ENCODE measurements around the gene BPIFB3. TPM values are rescaled to one million over a fixed set of nuclear protein-coding genes. Genes with fewer than 3 reads are reported as not detected.

BPIFB3 gene
- total RNA-seq, 1 donor from 2014 or later: not detected

GRCh38 chr20:33079259-33079658 is 25.6 kb downstream of the BPIFB3 start, which contains the start of gene BPIFB4:
TSS of gene BPIFB4 (plus strand) at chr20:33079643. CDS start at chr20:33081527, 1,884 bp downstream.
- Mint-ChIP-seq H3K4me3 (no peak within 1 kb of the TSS), H3K9me3 (no peaks in the 10 kb centered on the region), H3K4me1 (no peaks in the 10 kb centered on the region), H3K27ac (no peak within 1 kb of the TSS), H3K27me3 (ENCODE audit: low read depth) (peaks cover 21% of the 10 kb centered on the region), H3K36me3 (no peaks in the 10 kb centered on the region)
- no peak for TF ChIP-seq CTCF (IDR thresholded peaks at IDR 0.05; ENCODE audit: unreplicated experiment)
- no peak for DNase-seq (ENCODE audit: low spot score in 2 of 2, unreplicated experiment in 2 of 2)

GRCh38 chr20:33081411-33082154 is 27.9 kb downstream of the BPIFB3 start:
- Mint-ChIP-seq H3K27ac (no peak overlapping the region), H3K36me3 (no peaks in the 10 kb centered on the region), H3K9me3 (no peaks in the 10 kb centered on the region), H3K4me3 (no peak overlapping the region), H3K27me3 (ENCODE audit: low read depth) (peaks cover 16% of the 10 kb centered on the region), H3K4me1 (no peaks in the 10 kb centered on the region)
- no peak for TF ChIP-seq CTCF (IDR thresholded peaks at IDR 0.05; ENCODE audit: unreplicated experiment)
- DNase-seq (ENCODE audit: low spot score in 2 of 2, unreplicated experiment in 2 of 2): no peak

DNA sequence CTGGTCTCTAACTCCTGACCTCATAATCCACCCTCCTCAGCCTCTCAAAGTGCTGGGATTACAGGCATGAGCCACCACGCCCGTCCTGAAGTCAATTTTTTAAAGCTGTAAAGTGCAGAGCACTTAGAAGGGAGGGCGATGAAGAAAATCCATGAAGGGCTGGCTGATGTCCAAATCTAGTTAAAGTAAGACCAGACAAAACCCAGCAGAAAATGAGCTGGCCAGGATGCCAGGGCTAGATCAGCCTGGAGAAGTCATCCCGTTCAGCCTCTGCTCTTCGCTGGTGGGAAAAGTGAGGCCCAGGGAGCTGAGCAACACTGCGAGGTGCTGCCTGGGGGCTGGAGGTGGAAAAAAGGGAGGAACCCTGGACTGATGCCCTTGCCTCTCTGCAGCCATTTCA is 28.8 kb downstream of the BPIFB3 start:
- no peak for TF ChIP-seq CTCF (IDR thresholded peaks at IDR 0.05; ENCODE audit: unreplicated experiment)
- H3K4me1 Mint-ChIP-seq: no peaks in the 10 kb centered on the region
- no peak for DNase-seq (ENCODE audit: low spot score in 2 of 2, unreplicated experiment in 2 of 2)
- no peaks in the 10 kb centered on the region for H3K36me3 Mint-ChIP-seq
- H3K9me3 Mint-ChIP-seq: no peaks in the 10 kb centered on the region
- peaks cover 16% of the 10 kb centered on the region for H3K27me3 Mint-ChIP-seq (ENCODE audit: low read depth)
- no peak overlapping the region for H3K27ac Mint-ChIP-seq
- no peak overlapping the region for H3K4me3 Mint-ChIP-seq

GRCh38 chr20:33083544-33084340 is 30.0 kb downstream of the BPIFB3 start:
- Mint-ChIP-seq H3K4me3 (no peak overlapping the region), H3K27me3 (ENCODE audit: low read depth) (peaks cover 16% of the 10 kb centered on the region), H3K36me3 (no peaks in the 10 kb centered on the region), H3K4me1 (no peaks in the 10 kb centered on the region), H3K27ac (no peak overlapping the region), H3K9me3 (no peaks in the 10 kb centered on the region)
- TF ChIP-seq CTCF (IDR thresholded peaks at IDR 0.05; ENCODE audit: unreplicated experiment): no peak
- DNase-seq (ENCODE audit: low spot score in 2 of 2, unreplicated experiment in 2 of 2): no peak

- Mint-ChIP-seq H3K4me1 (no peaks in the 10 kb centered on the region), H3K27ac (no peak overlapping the region), H3K4me3 (no peak overlapping the region), H3K36me3 (no peaks in the 10 kb centered on the region), H3K27me3 (ENCODE audit: low read depth) (peaks cover 18% of the 10 kb centered on the region), H3K9me3 (no peaks in the 10 kb centered on the region)
- DNase-seq (ENCODE audit: low spot score in 2 of 2, unreplicated experiment in 2 of 2): no peak
- TF ChIP-seq CTCF (IDR thresholded peaks at IDR 0.05; ENCODE audit: unreplicated experiment): no peak
Observed at GRCh38 chr20:33084722-33085121, 31.0 kb downstream of the BPIFB3 start.
